ENCODE data around the gene NSUN3.

GRCh38 chr3:94092086-94092485 lies 29.2 kb downstream of the NSUN3 start:
- TF ChIP-seq CTCF (IDR thresholded peaks at IDR 0.05; ENCODE audit: insufficient read depth, low read length, poor library complexity, severe bottlenecking) (no peak), EZH2phosphoT487 (conservative IDR thresholded peaks at IDR 0.05; ENCODE audit: low read length) (no peak)
